Breast epithelium (tissue), 3 donors: ENCODE results near the gene CDH23.

Experiments
- CTCF ChIP-seq, 3 donors: fragments of 450-650 bp; IDR thresholded peaks; one replicate each; pipeline ENCODE4 v1.5.1; 2016 to 2017; ENCODE audit warnings: antibody characterized with exemption in 3 of 3, mild to moderate bottlenecking in 3 of 3, moderate library complexity in 3 of 3
- POLR2A ChIP-seq: fragments of 450-650 bp; IDR thresholded peaks from one replicate; pipeline ENCODE4 v1.6.1; 2016; ENCODE audit warnings: antibody characterized with exemption, mild to moderate bottlenecking, moderate library complexity
- POLR2AphosphoS5 ChIP-seq, 3 donors: sonication (generic); formaldehyde crosslinking; IDR thresholded peaks; one replicate each; pipeline ENCODE4 v1.6.1; 2017; ENCODE audit warnings: antibody characterized with exemption in 3 of 3

- TF ChIP-seq CTCF (IDR thresholded peaks at IDR 0.05): no peak
- TF ChIP-seq POLR2A: no peak
- no peak for TF ChIP-seq POLR2AphosphoS5 (IDR thresholded peaks at IDR 0.05)
Measured at GRCh38 chr10:71357792-71358265, 38.9 kb upstream of the CDH23 start.
